ENCODE measurements around the gene CTNNBL1. TPM values are rescaled to one million over a fixed set of nuclear protein-coding genes. Genes with fewer than 3 reads are reported as not detected.

The CTNNBL1 gene
- total and polyA plus RNA-seq, 2 donors (not counting 3 experiments of a cell fraction or from before 2014, with no cell fraction given) = 20.8 to 60.2 TPM

DNA sequence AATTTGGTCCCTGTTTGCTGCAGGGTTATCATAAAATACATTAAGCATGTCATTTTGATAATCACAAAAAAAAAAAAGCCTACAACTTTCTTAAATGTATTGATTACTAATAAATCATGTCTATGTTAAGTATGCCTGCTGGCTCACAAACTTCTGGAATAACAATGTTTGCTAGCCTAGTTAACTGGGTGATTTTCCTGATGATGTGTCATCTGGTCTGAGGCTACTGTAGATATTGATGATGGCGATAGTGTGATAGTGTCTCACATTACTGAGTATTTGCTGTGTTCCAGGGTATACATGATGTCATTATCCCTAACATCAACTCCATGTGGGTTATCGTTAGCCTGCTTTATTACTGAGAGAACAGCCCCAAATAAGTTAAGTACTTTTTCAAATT, 122.9 kb downstream of the CTNNBL1 start:
- Histone ChIP-seq H3K9me1 (replicated peaks; ENCODE audit: control insufficient read depth, extremely low read depth, insufficient read depth, low read length) (no peaks in the 10 kb centered on the region), H3K9ac (replicated peaks; ENCODE audit: extremely low read depth, insufficient read depth, low read length) (no peak overlapping the region), H3K4me2 (ENCODE audit: insufficient read depth, low read length) (no peak overlapping the region), H3K4me1 (ENCODE audit: control insufficient read depth, extremely low read depth, insufficient read depth, low read length) (no peaks in the 10 kb centered on the region), H4K20me1 (replicated peaks; ENCODE audit: control insufficient read depth, extremely low read depth, insufficient read depth, low read length) (no peaks in the 10 kb centered on the region), H3K27ac (ENCODE audit: insufficient read depth, low read depth, low read length) (no peak overlapping the region), H3K9me3 (replicated peaks; ENCODE audit: control insufficient read depth, insufficient read depth, low read length) (no peaks in the 10 kb centered on the region), H3K27me3 (ENCODE audit: control insufficient read depth in 2 of 2, insufficient read depth in 2 of 2, low read length in 2 of 2) (no peaks in the 10 kb centered on the region), H3K4me3 (replicated peaks in 1 of 3; ENCODE audit: insufficient read depth in 1 of 3, low read depth in 1 of 3, low read length in 3 of 3) (no peak overlapping the region), H3K79me2 (ENCODE audit: control insufficient read depth, insufficient read depth, low read length) (no peaks in the 10 kb centered on the region), H2AFZ (ENCODE audit: low read depth, low read length) (no peak overlapping the region), H3K36me3 (ENCODE audit: control insufficient read depth in 2 of 2, extremely low read depth in 1 of 2, insufficient read depth in 2 of 2, low read length in 2 of 2) (no peaks in the 10 kb centered on the region)
- DNase-seq (ENCODE audit: low read depth, low spot score) = no peak
- TF ChIP-seq POLR2AphosphoS5 (IDR thresholded peaks at IDR 0.05; ENCODE audit: insufficient read depth, low read depth, low read length) (no peak), MAX (IDR thresholded peaks at IDR 0.05; ENCODE audit: insufficient read depth, insufficient read length) (no peak), FOS (IDR thresholded peaks at IDR 0.05; ENCODE audit: borderline replicate concordance, insufficient read depth, low read length) (no peak), MYC (IDR thresholded peaks at IDR 0.05; ENCODE audit: low read depth, low read length) (no peak), GATA2 (IDR thresholded peaks at IDR 0.05; ENCODE audit: insufficient read depth, insufficient read length, low read depth, low read length) (no peak)
- POLR2A ChIA-PET = no interaction called here
- BruUV-seq (replicated peaks) = no TSS peak
- CTCF ChIA-PET = no interaction called here
- dilution Hi-C loops (cut with MboI; ENCODE audit: extremely low pct_ligation_motif_present, low sequenced_read_pairs) (no loop called here), intact Hi-C loops (cut with micrococcal nuclease) (no loop called here)
- no peak for FAIRE-seq

DNA sequence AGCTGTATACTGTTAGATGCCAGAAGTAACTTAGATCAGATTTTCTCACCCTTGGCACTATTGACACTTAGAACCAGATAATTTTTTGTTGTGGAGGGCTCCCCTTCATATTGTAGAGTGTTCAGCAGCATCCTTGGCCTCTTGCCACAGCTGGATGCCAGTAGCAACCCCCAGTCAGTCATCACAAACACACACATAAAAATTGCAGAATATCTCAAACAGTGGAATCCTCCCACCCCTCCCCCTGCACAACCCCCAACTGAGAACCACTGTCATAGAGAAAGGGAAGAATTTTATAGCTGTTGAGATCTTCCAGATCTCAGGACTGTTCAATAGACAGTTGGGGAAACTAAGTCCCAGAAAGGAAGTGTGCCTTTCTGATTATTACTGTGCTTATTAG, 127.9 kb downstream of the CTNNBL1 start:
- FAIRE-seq (no peak), DNase-seq (ENCODE audit: low read depth, low spot score) (no peak)
- H4K20me1 ChIP-seq (replicated peaks; ENCODE audit: control insufficient read depth, extremely low read depth, insufficient read depth, low read length) = no peaks in the 10 kb centered on the region
- no peaks in the 10 kb centered on the region for H3K4me1 ChIP-seq (ENCODE audit: control insufficient read depth, extremely low read depth, insufficient read depth, low read length)
- intact Hi-C loops (cut with micrococcal nuclease) = no loop called here
- BruUV-seq (replicated peaks) = no TSS peak
- H3K4me3 ChIP-seq (replicated peaks in 1 of 3; ENCODE audit: insufficient read depth in 1 of 3, low read depth in 1 of 3, low read length in 3 of 3) = no peak overlapping the region
- no peak overlapping the region for H3K27ac ChIP-seq (ENCODE audit: insufficient read depth, low read depth, low read length)
- no peak overlapping the region for H3K4me2 ChIP-seq (ENCODE audit: insufficient read depth, low read length)
- H2AFZ ChIP-seq (ENCODE audit: low read depth, low read length) = no peak overlapping the region
- no peak overlapping the region for H3K9ac ChIP-seq (replicated peaks; ENCODE audit: extremely low read depth, insufficient read depth, low read length)
- H3K9me1 ChIP-seq (replicated peaks; ENCODE audit: control insufficient read depth, extremely low read depth, insufficient read depth, low read length) = no peaks in the 10 kb centered on the region
- dilution Hi-C loops (cut with MboI; ENCODE audit: extremely low pct_ligation_motif_present, low sequenced_read_pairs) = no loop called here
- ChIA-PET CTCF (interaction anchor here (0.8 kb wide), 1 partner anchor 400 kb away, joined by 3 read pairs; no protein-coding TSS in a partner anchor), POLR2A (no interaction called here)
- H3K79me2 ChIP-seq (ENCODE audit: control insufficient read depth, insufficient read depth, low read length) = no peaks in the 10 kb centered on the region
- TF ChIP-seq FOS (IDR thresholded peaks at IDR 0.05; ENCODE audit: borderline replicate concordance, insufficient read depth, low read length) (no peak), GATA2 (IDR thresholded peaks at IDR 0.05; ENCODE audit: insufficient read depth, insufficient read length, low read depth, low read length) (no peak), CTCF (IDR thresholded peaks at IDR 0.05; ENCODE audit: extremely low read depth in 1 of 2, insufficient read depth in 1 of 2, low read depth in 1 of 2, low read length in 2 of 2) (no peak), POLR2A (IDR thresholded peaks at IDR 0.05; ENCODE audit: low read depth, low read length) (no peak), JUN (IDR thresholded peaks at IDR 0.05; ENCODE audit: borderline replicate concordance, insufficient read depth, insufficient read length, low read depth) (no peak), EZH2 (IDR thresholded peaks at IDR 0.05; ENCODE audit: borderline replicate concordance, low read depth, low read length, severe bottlenecking) (no peak), POLR2AphosphoS5 (IDR thresholded peaks at IDR 0.05; ENCODE audit: insufficient read depth, low read depth, low read length) (no peak), MYC (IDR thresholded peaks at IDR 0.05; ENCODE audit: low read depth, low read length) (no peak), MAX (IDR thresholded peaks at IDR 0.05; ENCODE audit: insufficient read depth, insufficient read length) (no peak)
- H3K9me3 ChIP-seq (replicated peaks; ENCODE audit: control insufficient read depth, insufficient read depth, low read length) = no peaks in the 10 kb centered on the region
- no peaks in the 10 kb centered on the region for H3K27me3 ChIP-seq (ENCODE audit: control insufficient read depth in 2 of 2, insufficient read depth in 2 of 2, low read length in 2 of 2)
- no peaks in the 10 kb centered on the region for H3K36me3 ChIP-seq (ENCODE audit: control insufficient read depth in 2 of 2, extremely low read depth in 1 of 2, insufficient read depth in 2 of 2, low read length in 2 of 2)
